ENCODE measurements around the gene AMPD2. TPM values are rescaled to one million over a fixed set of nuclear protein-coding genes. Genes with fewer than 3 reads are reported as not detected.

Gene AMPD2
- total RNA-seq, 1 donor from 2014 or later = 38.5 TPM

DNA sequence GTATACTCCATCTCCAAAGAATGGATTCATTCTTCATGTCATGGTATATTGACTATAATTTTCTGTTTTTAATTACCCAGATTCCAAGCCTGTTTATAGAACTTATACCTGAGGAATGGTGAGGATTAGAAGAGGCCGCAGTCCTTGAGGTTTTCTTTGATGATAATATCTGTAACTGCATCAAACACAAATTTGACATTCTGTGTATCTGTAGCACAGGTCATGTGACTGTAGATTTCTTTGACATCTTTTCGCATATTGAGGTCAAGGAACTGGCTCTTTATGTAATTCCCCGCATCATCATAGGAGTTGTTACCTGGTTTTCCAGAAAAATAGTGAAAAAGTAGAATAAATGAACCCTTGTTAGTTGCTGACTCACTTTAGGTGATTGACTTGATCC is 16.4 kb upstream of the AMPD2 start:
- Histone ChIP-seq H3K36me3 (no peaks in the 10 kb centered on the region), H3K27ac (no peak overlapping the region), H3K4me3 (no peak overlapping the region), H3K4me1 (no peaks in the 10 kb centered on the region), H3K27me3 (no peaks in the 10 kb centered on the region), H3K9me3 (no peaks in the 10 kb centered on the region)
- TF ChIP-seq POLR2AphosphoS5 (IDR thresholded peaks at IDR 0.05; ENCODE audit: insufficient read depth in 1 of 2, low read depth in 1 of 2) (no peak), POLR2A (IDR thresholded peaks at IDR 0.05) (no peak)
- TF ChIP-seq, protein P1, sequence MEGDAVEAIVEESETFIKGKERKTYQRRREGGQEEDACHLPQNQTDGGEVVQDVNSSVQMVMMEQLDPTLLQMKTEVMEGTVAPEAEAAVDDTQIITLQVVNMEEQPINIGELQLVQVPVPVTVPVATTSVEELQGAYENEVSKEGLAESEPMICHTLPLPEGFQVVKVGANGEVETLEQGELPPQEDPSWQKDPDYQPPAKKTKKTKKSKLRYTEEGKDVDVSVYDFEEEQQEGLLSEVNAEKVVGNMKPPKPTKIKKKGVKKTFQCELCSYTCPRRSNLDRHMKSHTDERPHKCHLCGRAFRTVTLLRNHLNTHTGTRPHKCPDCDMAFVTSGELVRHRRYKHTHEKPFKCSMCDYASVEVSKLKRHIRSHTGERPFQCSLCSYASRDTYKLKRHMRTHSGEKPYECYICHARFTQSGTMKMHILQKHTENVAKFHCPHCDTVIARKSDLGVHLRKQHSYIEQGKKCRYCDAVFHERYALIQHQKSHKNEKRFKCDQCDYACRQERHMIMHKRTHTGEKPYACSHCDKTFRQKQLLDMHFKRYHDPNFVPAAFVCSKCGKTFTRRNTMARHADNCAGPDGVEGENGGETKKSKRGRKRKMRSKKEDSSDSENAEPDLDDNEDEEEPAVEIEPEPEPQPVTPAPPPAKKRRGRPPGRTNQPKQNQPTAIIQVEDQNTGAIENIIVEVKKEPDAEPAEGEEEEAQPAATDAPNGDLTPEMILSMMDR (IDR thresholded peaks at IDR 0.05) = no peak
- intact Hi-C loops (cut with DNase I) = no loop called here
- no peak for DNase-seq (ENCODE audit: extremely low spot score in 2 of 2)

DNA sequence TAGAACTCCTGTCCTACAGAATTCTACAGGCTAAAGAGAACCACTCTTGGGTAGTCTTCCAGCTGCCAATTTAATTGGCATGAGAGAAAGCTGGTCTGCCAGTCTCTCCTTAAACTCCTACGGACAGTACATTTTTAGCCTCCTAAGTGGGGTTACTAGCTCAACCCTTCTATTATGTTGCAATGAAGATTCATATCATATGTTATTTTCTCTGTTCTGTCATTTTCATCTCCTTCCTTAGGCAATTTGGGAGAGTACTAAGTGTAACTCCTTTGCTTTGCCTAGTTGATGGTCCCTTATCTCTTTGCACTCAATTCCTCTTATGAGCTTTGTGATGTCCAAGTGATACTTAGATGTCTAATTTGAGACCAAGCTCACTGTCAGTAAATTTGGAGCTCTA is 14.3 kb upstream of the AMPD2 start:
- Histone ChIP-seq H3K4me1 (no peaks in the 10 kb centered on the region), H3K4me3 (no peak overlapping the region), H3K36me3 (no peaks in the 10 kb centered on the region), H3K9me3 (no peaks in the 10 kb centered on the region), H3K27me3 (no peaks in the 10 kb centered on the region), H3K27ac (no peak overlapping the region)
- intact Hi-C loops (cut with DNase I) = no loop called here
- no peak for TF ChIP-seq POLR2AphosphoS5 (IDR thresholded peaks at IDR 0.05; ENCODE audit: insufficient read depth in 1 of 2, low read depth in 1 of 2)
- no peak for TF ChIP-seq POLR2A (IDR thresholded peaks at IDR 0.05)
- TF ChIP-seq, protein P1 (IDR thresholded peaks at IDR 0.05) = no peak
- DNase-seq (ENCODE audit: extremely low spot score in 2 of 2) = no peak

- DNase-seq (ENCODE audit: extremely low spot score in 2 of 2) = no peak
- Histone ChIP-seq H3K4me1 (no peaks in the 10 kb centered on the region), H3K27me3 (no peaks in the 10 kb centered on the region), H3K27ac (no peak overlapping the region), H3K9me3 (no peaks in the 10 kb centered on the region), H3K4me3 (no peak overlapping the region), H3K36me3 (no peaks in the 10 kb centered on the region)
- intact Hi-C loops (cut with DNase I) = no loop called here
- no peak for TF ChIP-seq POLR2A (IDR thresholded peaks at IDR 0.05)
- TF ChIP-seq, protein P1 (IDR thresholded peaks at IDR 0.05) = no peak
- no peak for TF ChIP-seq POLR2AphosphoS5 (IDR thresholded peaks at IDR 0.05; ENCODE audit: insufficient read depth in 1 of 2, low read depth in 1 of 2)
Measured at GRCh38 chr1:109609881-109610280, 9.8 kb upstream of the AMPD2 start.

- Histone ChIP-seq H3K27me3 (no peaks in the 10 kb centered on the region), H3K36me3 (no peaks in the 10 kb centered on the region), H3K27ac (no peak overlapping the region), H3K9me3 (no peaks in the 10 kb centered on the region), H3K4me1 (no peaks in the 10 kb centered on the region), H3K4me3 (no peak overlapping the region)
- no peak for DNase-seq (ENCODE audit: extremely low spot score in 2 of 2)
- intact Hi-C loops (cut with DNase I) = no loop called here
- TF ChIP-seq, protein P1 (IDR thresholded peaks at IDR 0.05) = no peak
- TF ChIP-seq POLR2A (IDR thresholded peaks at IDR 0.05) (no peak), POLR2AphosphoS5 (IDR thresholded peaks at IDR 0.05; ENCODE audit: insufficient read depth in 1 of 2, low read depth in 1 of 2) (no peak)
Measured at GRCh38 chr1:109610609-109611307, 8.9 kb upstream of the AMPD2 start.

DNA sequence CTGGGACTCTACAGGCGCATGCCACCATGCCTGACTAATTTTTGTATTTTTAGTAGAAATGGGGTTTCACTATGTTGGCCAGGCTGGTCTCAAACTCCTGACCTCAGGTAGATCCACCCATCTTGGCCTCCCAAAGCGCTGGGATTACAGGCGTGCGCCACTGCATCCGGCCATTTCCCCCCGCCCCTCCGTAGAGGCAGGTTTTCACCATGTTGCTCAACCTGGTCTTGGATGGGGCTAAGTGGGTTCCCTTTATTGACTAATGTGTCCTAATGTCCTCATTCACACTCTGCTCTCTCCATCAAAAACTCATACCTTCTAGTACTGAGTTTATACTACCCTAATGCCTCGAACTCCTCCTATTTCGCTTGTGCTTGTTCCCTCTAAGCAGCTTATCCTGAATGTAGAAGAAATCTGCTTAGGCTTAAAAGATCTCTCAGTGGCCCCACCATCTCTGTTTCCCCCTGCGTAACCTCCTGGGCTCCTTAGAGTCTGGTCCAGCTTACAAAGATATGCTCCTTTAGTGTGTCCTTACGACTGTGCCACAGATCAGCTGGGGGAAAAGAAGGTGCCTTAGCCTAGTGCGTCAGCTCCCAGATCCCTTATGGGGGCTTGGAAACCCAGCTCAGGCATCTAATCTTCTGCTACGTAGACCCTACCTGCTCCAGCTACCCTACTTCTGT is 8.2 kb upstream of the AMPD2 start:
- intact Hi-C loops (cut with DNase I) = no loop called here
- Histone ChIP-seq H3K4me3 (no peak overlapping the region), H3K27me3 (no peaks in the 10 kb centered on the region), H3K36me3 (no peaks in the 10 kb centered on the region), H3K27ac (no peak overlapping the region), H3K4me1 (no peaks in the 10 kb centered on the region), H3K9me3 (no peaks in the 10 kb centered on the region)
- no peak for DNase-seq (ENCODE audit: extremely low spot score in 2 of 2)
- TF ChIP-seq, protein P1 (IDR thresholded peaks at IDR 0.05) = no peak
- TF ChIP-seq POLR2A (IDR thresholded peaks at IDR 0.05) (no peak), POLR2AphosphoS5 (IDR thresholded peaks at IDR 0.05; ENCODE audit: insufficient read depth in 1 of 2, low read depth in 1 of 2) (no peak)

Measured in vagina (tissue), 2 donors.